SKM-1 (cell line): ENCODE data around the gene FAM13B.
"Not testable (repeated sequence)": the region's sequence is repeated elsewhere in the genome, so short reads cannot be mapped to it uniquely, and the experiment has no call there.

Experiments used
- DNase-seq: peaks from one replicate; lab custom pipeline; 2025; ENCODE audit not compliant: unreplicated experiment; lab: John Stamatoyannopoulos, UW

Gene FAM13B

DNA sequence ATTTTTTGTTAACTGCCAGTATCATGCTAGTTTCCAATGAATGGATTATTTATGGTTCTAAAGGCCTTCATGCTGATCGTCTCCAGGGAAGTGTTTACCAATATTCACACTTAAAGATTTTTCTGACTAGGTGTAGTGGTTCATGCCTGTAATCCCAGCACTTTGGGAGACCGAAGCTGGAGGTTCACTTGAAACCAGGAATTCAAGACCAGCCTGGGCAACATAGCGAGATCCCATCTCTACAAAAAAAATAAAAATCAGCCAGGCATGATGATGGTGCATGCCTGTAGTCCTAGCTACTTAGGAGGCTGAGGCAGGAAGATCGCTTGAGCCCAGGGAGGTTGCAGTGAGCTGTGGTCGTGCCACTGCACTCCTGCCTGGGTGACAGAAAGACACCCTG is 43.5 kb downstream of the FAM13B start:
- no peak for DNase-seq

- DNase-seq = no peak
These were observed 57.7 kb downstream of the FAM13B start for GRCh38 chr5:137975208-137975607.

DNA sequence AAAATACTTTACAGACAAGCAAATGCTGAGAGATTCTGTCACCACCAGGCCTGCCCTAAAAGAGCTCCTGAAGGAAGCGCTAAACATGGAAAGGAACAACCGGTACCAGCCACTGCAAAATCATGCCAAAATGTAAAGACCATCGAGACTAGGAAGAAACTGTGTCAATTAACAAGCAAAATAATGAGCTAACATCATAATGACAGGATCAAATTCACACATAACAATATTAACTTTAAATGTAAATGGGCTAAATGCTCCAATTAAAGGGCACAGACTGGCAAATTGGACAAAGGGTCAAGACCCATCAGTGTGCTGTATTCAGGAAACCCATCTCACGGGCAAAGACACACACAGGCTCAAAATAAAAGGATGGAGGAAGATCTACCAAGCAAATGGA is 62.5 kb downstream of the FAM13B start:
- not testable (repeated sequence) for DNase-seq

DNA sequence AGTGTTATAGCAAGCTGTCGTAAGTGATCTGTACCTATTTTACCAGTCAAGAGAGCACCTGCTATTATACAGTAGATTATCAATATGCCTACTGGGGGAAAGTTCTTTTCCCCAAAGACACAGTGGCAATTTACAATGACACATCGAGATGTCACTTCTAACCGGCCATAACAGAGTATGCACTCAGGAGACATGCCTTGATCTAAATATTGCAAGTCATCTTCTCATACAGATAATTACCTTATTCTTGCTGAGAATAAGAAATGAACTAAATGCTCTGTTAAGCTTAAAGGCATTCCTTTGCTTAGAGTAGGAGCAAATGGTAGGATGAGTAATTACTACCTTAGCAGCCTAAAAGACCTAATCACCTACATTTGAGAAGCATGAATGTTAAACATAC is 72.1 kb downstream of the FAM13B start:
- no peak for DNase-seq

GRCh38 chr5:137960141-137960540 is 72.7 kb downstream of the FAM13B start:
- no peak for DNase-seq

- no peak for DNase-seq
These were observed 73.4 kb downstream of the FAM13B start for GRCh38 chr5:137959488-137959887.

- no peak for DNase-seq
These were observed 74.9 kb downstream of the FAM13B start for GRCh38 chr5:137957948-137958347.

GRCh38 chr5:137954131-137954879 is 78.6 kb downstream of the FAM13B start:
- DNase-seq = no peak

- DNase-seq = no peak
These were observed 87.1 kb downstream of the FAM13B start for GRCh38 chr5:137945825-137946224.

DNA sequence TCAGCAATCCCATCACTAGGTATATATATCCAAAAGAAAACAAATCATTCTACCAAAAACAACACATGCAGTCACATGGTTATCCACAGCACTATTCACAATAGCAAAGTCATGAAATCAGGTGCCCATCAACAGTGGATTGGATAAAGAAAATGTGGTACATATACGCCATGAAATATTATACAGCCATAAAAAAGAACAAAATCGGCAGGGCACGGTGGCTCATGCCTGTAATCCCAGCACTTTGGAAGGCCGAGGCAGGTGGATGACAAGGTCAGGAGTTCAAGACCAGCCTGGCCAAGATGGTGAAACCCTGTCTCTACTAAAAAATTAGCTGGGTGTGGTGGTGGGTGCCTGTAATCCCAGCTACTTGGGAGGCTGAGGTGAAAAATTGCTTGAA is 88.6 kb downstream of the FAM13B start:
- DNase-seq = not testable (repeated sequence)

- DNase-seq = no peak
These were observed 93.5 kb downstream of the FAM13B start for GRCh38 chr5:137939331-137939730.

- DNase-seq = no peak
These were observed 94.1 kb downstream of the FAM13B start for GRCh38 chr5:137938751-137939143.

GRCh38 chr5:137937994-137938750 is 94.7 kb downstream of the FAM13B start:
- DNase-seq = no peak

GRCh38 chr5:137935694-137936093 is 97.2 kb downstream of the FAM13B start:
- DNase-seq = no peak

GRCh38 chr5:137935190-137935589 is 97.7 kb downstream of the FAM13B start:
- DNase-seq = no peak

DNA sequence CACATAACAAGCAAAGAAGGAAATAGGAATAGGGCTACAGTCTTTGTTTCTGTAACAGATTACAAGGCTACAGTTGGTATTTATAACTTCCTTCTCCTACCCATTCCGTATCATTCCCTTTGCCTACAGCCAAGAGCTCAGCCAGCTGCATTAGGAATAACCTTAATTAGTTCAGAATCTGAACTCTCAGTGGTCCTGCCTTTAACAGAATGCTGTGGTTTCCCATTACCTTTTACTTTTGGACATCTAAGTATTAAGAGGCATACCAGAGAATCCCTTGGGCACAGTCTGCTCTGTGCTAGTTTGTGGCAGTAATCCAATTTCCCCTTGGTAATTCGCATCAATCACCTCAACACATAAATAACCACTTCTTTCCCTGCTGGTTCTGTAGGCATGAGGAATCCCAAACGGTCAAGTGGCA is 99.4 kb downstream of the FAM13B start:
- DNase-seq = no peak

DNA sequence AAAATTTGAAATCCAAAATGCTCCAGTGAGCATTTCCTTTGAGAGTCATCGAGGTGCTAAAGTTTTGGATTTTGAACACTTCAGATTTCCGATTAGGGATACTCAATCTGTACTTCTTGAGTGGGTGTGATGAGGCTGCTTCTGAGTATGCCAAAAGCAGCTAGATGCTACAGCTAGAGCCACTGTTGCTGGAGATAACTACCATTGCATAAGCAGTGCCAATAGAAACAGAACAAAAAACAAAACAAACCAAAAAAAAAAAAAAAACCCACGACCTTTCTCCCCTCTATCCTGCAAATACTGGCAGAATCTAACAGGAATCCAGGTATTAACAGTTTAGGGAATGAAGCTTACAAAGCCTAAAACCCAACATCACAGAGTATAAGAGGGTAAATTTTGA is 100.1 kb downstream of the FAM13B start:
- no peak for DNase-seq

- DNase-seq = no peak
These were observed 109.0 kb downstream of the FAM13B start for GRCh38 chr5:137923856-137924255.

DNA sequence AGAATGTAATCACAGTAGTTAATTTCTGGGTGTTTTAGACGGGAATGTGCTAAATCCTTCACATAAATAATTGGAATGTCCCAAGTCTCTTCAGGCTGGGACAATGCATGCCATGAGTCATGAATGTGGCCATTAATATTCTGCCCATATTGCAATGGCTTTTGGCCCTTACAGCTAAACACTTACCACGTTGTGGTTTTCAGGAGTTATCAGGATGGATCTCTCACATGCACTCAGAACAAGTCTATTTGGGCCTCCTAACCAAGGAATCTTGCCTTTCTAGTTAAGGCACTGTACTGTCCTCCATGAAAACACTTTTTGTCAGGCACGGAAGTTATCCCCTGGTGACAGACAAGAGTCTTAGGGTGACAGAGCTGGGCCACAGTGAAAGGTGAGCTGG is 110.9 kb downstream of the FAM13B start:
- DNase-seq = no peak

- no peak for DNase-seq
These were observed 116.0 kb downstream of the FAM13B start for GRCh38 chr5:137916923-137917322.

GRCh38 chr5:137914758-137915157 is 118.1 kb downstream of the FAM13B start:
- no peak for DNase-seq

DNA sequence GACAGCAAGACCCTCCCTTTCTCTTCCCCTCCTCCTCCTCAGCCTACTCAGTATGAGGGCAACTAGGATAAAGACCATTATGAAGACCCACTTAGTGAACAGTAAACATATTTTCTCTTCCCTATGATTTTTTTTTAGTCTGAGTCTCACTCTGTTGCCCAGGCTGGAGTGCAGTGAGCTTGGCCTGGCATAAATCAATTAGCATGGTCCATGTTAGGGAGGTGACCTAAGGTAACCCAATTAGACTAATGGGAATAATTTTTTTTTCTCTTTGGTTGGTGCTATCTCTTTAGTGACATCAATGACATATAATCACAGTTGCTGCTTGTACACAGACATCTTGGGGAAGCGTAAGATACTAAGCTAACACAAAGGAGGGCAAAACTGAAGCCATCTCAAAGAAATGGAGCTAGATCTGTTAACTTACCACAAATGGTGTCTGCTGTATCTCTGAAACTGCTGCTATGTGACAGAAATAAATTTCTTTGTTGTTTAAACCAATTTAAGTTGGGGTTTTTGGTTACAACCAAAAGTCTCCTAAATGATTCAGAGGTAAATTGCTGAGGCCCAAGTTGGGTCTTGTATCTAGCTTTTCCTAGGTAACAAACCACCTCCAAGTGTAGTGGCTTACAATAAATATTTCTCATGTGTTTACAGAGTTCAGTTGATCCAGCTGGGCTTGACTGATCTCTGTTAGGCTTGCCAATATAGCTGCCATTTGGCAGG is 130.3 kb downstream of the FAM13B start:
- no peak for DNase-seq
